Spleen (tissue), 11 donors: ENCODE data around the gene GREB1. TPM values are rescaled to one million over a fixed set of nuclear protein-coding genes. Genes with fewer than 3 reads are reported as not detected.

Source experiments
- DNase-seq: peaks from one replicate; pipeline ENCODE4 v3.0.0-alpha.2; 2020
- H3K27ac ChIP-seq, 8 donors: fragments of 200-600 bp; sonication (generic) in 7 of 8; 1 replicate in 4 of 8; 2 replicates in 4 of 8; pipeline versions ENCODE4 v1.5.0 to v1.8.0; 2016 to 2021; ENCODE audit warnings: inconsistent platforms in 4 of 8, mild to moderate bottlenecking in 4 of 8, moderate library complexity in 1 of 8
- H3K27me3 ChIP-seq, 7 donors: fragments of 200-600 bp; sonication (generic) in 6 of 7; replicated peaks in 1 of 7; 1 replicate in 4 of 7; 2 replicates in 3 of 7; pipeline versions ENCODE4 v1.5.0 to v1.8.0; 2016 to 2021; ENCODE audit warnings: inconsistent platforms in 3 of 7, mild to moderate bottlenecking in 1 of 7
- H3K36me3 ChIP-seq, 6 donors: fragments of 200-600 bp; sonication (generic) in 5 of 6; 1 replicate in 4 of 6; 2 replicates in 2 of 6; pipeline versions ENCODE4 v1.5.0 to v1.8.0; 2016 to 2021; ENCODE audit warnings: inconsistent platforms in 2 of 6
- H3K4me1 ChIP-seq, 6 donors: fragments of 200-600 bp; sonication (generic) in 5 of 6; 1 replicate in 3 of 6; 2 replicates in 3 of 6; pipeline versions ENCODE4 v1.5.0 to v1.8.0; 2016 to 2021; ENCODE audit warnings: inconsistent platforms in 3 of 6
- H3K4me3 ChIP-seq, 8 donors: fragments of 200-600 bp; sonication (generic) in 7 of 8; 1 replicate in 4 of 8; 2 replicates in 4 of 8; pipeline versions ENCODE4 v1.5.0 to v1.8.0; 2016 to 2021; ENCODE audit warnings: inconsistent platforms in 4 of 8, mild to moderate bottlenecking in 4 of 8, moderate library complexity in 2 of 8
- H3K9me3 ChIP-seq, 8 donors: fragments of 200-600 bp; sonication (generic) in 7 of 8; 1 replicate in 4 of 8; 2 replicates in 4 of 8; pipeline versions ENCODE4 v1.5.0 to v1.8.0; 2016 to 2021; ENCODE audit warnings: inconsistent platforms in 4 of 8
- CTCF ChIP-seq, 11 experiments: fragments of 200-600 bp in 7 of 11; fragments of 450-650 bp in 4 of 11; sonication (generic) in 4 of 11; IDR thresholded peaks in 8 of 11; conservative IDR thresholded peaks in 3 of 11; 1 replicate in 7 of 11; 2 replicates in 4 of 11; pipeline versions ENCODE4 v1.4.0 to v1.8.0; 2016 to 2021; ENCODE audit warnings: antibody characterized with exemption in 11 of 11, inconsistent platforms in 4 of 11, mild to moderate bottlenecking in 1 of 11
- POLR2A ChIP-seq, 3 donors: fragments of 450-650 bp; IDR thresholded peaks; one replicate each; pipeline ENCODE4 v1.5.1; 2017; ENCODE audit warnings: antibody characterized with exemption in 3 of 3, mild to moderate bottlenecking in 1 of 3
- POLR2AphosphoS5 ChIP-seq, 3 donors: sonication (generic); formaldehyde crosslinking; IDR thresholded peaks; one replicate each; pipeline ENCODE4 v1.5.1; 2017; ENCODE audit warnings: antibody characterized with exemption in 3 of 3
- WGBS, 5 donors: extraction: QIAGEN DNeasy Blood & Tissue Kit in 3 of 5; methylation state at CpG; one replicate each; pipeline versions ENCODE4 v1.1.5 to v1.1.7; 2013 to 2018; 5-methylcytosine and 5-hydroxymethylcytosine counted together
- intact Hi-C: fragments of 100-400 bp; cut with DNase I; formaldehyde crosslinking; loops from one replicate; pipeline ENCODE4 v1.15.0; 2023; ENCODE audit warnings: low total_unique reads
- polyA plus RNA-seq, 3 donors: library from polyadenylated mRNA; stranded (reverse); fragments of 200-250 nt; gene quantifications; one replicate each; pipeline ENCODE4 v1.2.1, GENCODE V29; 2013
- total RNA-seq, 7 donors: library from RNA; depleted of rRNA in 3 of 7; stranded (reverse); fragments of >200 nt in 3 of 7; fragmentation: NEBNext Ultra II Directional in 4 of 7; extraction: Animal tissue kit (Norgen Biotek cat#: 25700) in 4 of 7; gene quantifications; one replicate each; pipeline versions ENCODE4 v1.1.0 to v1.2.1, GENCODE V29; 2016 to 2021
- donor health status: healthy with polysubstance abuse.
- donor health status: DM: no; HTN: no; CAD: no; lungs with moderate emphysema.
- donor health status: DM: no; HTN: no; CAD: no.
- donor health status: Bipolar disorder and iron deficiency.
- donor health status: healthy.
- donor health status: DM: no; HTN: no; CAD: no.
- donor health status: DM: yes; HTN: yes; CAD: no.

GREB1 gene
- total and polyA plus RNA-seq, 10 donors: 0.06 to 1.6 (median 0.51) TPM; not detected in 1

- no peak overlapping the region for H3K27ac ChIP-seq
- H3K27me3 ChIP-seq: peaks cover 0 to 6% (median 0%) of the 10 kb centered on the region in 7 donors
- intact Hi-C loops: no loop called here
- peak; percentile 12 for DNase-seq
- WGBS, 5 donors: 69 to 71% (median 70%) methylated on average over 7 of the region's 7 CpGs
- no peaks in the 10 kb centered on the region for H3K36me3 ChIP-seq
- no peaks in the 10 kb centered on the region for H3K4me1 ChIP-seq
- H3K4me3 ChIP-seq: no peak overlapping the region
- H3K9me3 ChIP-seq: no peaks in the 10 kb centered on the region
- TF ChIP-seq POLR2AphosphoS5 (IDR thresholded peaks at IDR 0.05): no peak
- no peak for TF ChIP-seq POLR2A (IDR thresholded peaks at IDR 0.05)
- TF ChIP-seq CTCF (IDR thresholded peaks at IDR 0.05 in 8 of 11, conservative IDR thresholded peaks at IDR 0.05 in 3 of 11): no peak
These were observed 37.3 kb downstream of the GREB1 start for GRCh38 chr2:11571170-11571569.

- intact Hi-C loops: no loop called here
- Histone ChIP-seq H3K27ac (no peak overlapping the region), H3K4me1 (no peaks in the 10 kb centered on the region), H3K4me3 (no peak overlapping the region), H3K9me3 (no peaks in the 10 kb centered on the region), H3K36me3 (no peaks in the 10 kb centered on the region), H3K27me3 (peaks cover 0 to 10% (median 0%) of the 10 kb centered on the region in 7 donors)
- no peak for TF ChIP-seq POLR2A (IDR thresholded peaks at IDR 0.05)
- TF ChIP-seq CTCF (IDR thresholded peaks at IDR 0.05 in 8 of 11, conservative IDR thresholded peaks at IDR 0.05 in 3 of 11): no peak
- TF ChIP-seq POLR2AphosphoS5 (IDR thresholded peaks at IDR 0.05): no peak
- WGBS, 5 donors: 82 to 88% (median 86%) methylated on average over 9 of the region's 9 CpGs
- peak; percentile 50 for DNase-seq
These were observed 39.2 kb downstream of the GREB1 start for GRCh38 chr2:11572996-11573395.

- Histone ChIP-seq H3K9me3 (no peaks in the 10 kb centered on the region), H3K36me3 (no peaks in the 10 kb centered on the region), H3K27ac (no peak overlapping the region), H3K4me3 (no peak overlapping the region), H3K4me1 (no peaks in the 10 kb centered on the region), H3K27me3 (peaks cover 0 to 10% (median 0%) of the 10 kb centered on the region in 7 donors)
- TF ChIP-seq POLR2AphosphoS5 (IDR thresholded peaks at IDR 0.05) (no peak), POLR2A (IDR thresholded peaks at IDR 0.05) (no peak), CTCF (IDR thresholded peaks at IDR 0.05 in 8 of 11, conservative IDR thresholded peaks at IDR 0.05 in 3 of 11) (no peak)
- DNase-seq: peak; percentile 28
- 81 to 85% (median 81%) methylated on average over 10 of the region's 10 CpGs for WGBS, 5 donors
- intact Hi-C loops: no loop called here
These were observed 39.8 kb downstream of the GREB1 start for GRCh38 chr2:11573418-11574175.

GRCh38 chr2:11574176-11575046, 40.6 kb downstream of the GREB1 start:
- no peak for TF ChIP-seq POLR2A (IDR thresholded peaks at IDR 0.05)
- no peak for TF ChIP-seq CTCF (IDR thresholded peaks at IDR 0.05 in 8 of 11, conservative IDR thresholded peaks at IDR 0.05 in 3 of 11)
- no peak for TF ChIP-seq POLR2AphosphoS5 (IDR thresholded peaks at IDR 0.05)
- no peaks in the 10 kb centered on the region for H3K4me1 ChIP-seq
- no peaks in the 10 kb centered on the region for H3K36me3 ChIP-seq
- H3K9me3 ChIP-seq: no peaks in the 10 kb centered on the region
- H3K27me3 ChIP-seq: peaks cover 0 to 7% (median 0%) of the 10 kb centered on the region in 7 donors
- intact Hi-C loops: no loop called here
- 79 to 87% (median 83%) methylated on average over 12 of the region's 12 CpGs for WGBS, 5 donors
- H3K27ac ChIP-seq: no peak overlapping the region
- no peak overlapping the region for H3K4me3 ChIP-seq
- DNase-seq: peak; percentile 39
